Ovary (tissue), 3 donors: Measurements from ENCODE around the gene ST14.

Experiments used
- CTCF ChIP-seq, 3 donors: fragments of 450-650 bp in 2 of 3; fragments of 200-600 bp in 1 of 3; IDR thresholded peaks; one replicate each; pipeline versions ENCODE4 v1.5.1 to v1.8.0; 2016 to 2022; ENCODE audit warnings: antibody characterized with exemption in 3 of 3, mild to moderate bottlenecking in 1 of 3
- POLR2A ChIP-seq: fragments of 450-650 bp; IDR thresholded peaks from one replicate; pipeline ENCODE4 v1.6.1; 2017; ENCODE audit warnings: antibody characterized with exemption, mild to moderate bottlenecking, moderate library complexity
- donor health status: DM: no; HTN: no; CAD: no.

- TF ChIP-seq CTCF (IDR thresholded peaks at IDR 0.05) (no peak), POLR2A (no peak)
Observed at GRCh38 chr11:130167146-130167545, 7.6 kb downstream of the ST14 start.
